Neural cell (in vitro differentiated cells): Measurements from ENCODE around the gene RAD51B. TPM values are rescaled to one million over a fixed set of nuclear protein-coding genes. Genes with fewer than 3 reads are reported as not detected.

Experiments used
- H2AFZ ChIP-seq: fragments of 200-600, 300-800 bp; sonication (generic), shearing (Covaris generic); 2 replicates; pipeline ENCODE4 v1.6.0; 2014; ENCODE audit warnings: low read depth, mild to moderate bottlenecking, antibody characterized with exemption, low read length, moderate library complexity
- H3F3A ChIP-seq: fragments of 200-600 bp; shearing (Covaris generic); 2 replicates; pipeline ENCODE4 v1.6.1; 2016; ENCODE audit warnings: mild to moderate bottlenecking, moderate library complexity, mixed read lengths, antibody characterized with exemption, low read length; ENCODE audit not compliant: insufficient read depth, poor library complexity, severe bottlenecking
- H3K27ac ChIP-seq: fragments of 200-600, 300-800 bp; sonication (generic), shearing (Covaris generic); 2 replicates; pipeline ENCODE4 v1.5.1; 2014; ENCODE audit warnings: mild to moderate bottlenecking, low read length, moderate library complexity
- H3K27me3 ChIP-seq: fragments of 300-800, 200-600 bp; sonication (generic), shearing (Covaris generic); 2 replicates; pipeline ENCODE4 v1.6.0; 2014; ENCODE audit warnings: mild to moderate bottlenecking, low read depth, low read length, moderate library complexity; ENCODE audit not compliant: insufficient read depth
- H3K36me3 ChIP-seq: fragments of 300-800, 200-600 bp; sonication (generic), shearing (Covaris generic); 2 replicates; pipeline ENCODE4 v1.5.1; 2014; ENCODE audit warnings: mild to moderate bottlenecking, antibody characterized with exemption, low read length, moderate library complexity; ENCODE audit not compliant: insufficient read depth
- H3K4me2 ChIP-seq: fragments of 300-800, 200-600 bp; sonication (generic), shearing (Covaris generic); 2 replicates; pipeline ENCODE4 v1.6.0; 2014; ENCODE audit warnings: mild to moderate bottlenecking, low read length
- H3K4me3 ChIP-seq: fragments of 300-800, 200-600 bp; sonication (generic), shearing (Covaris generic); 2 replicates; pipeline ENCODE4 v1.5.1; 2014; ENCODE audit warnings: mild to moderate bottlenecking, low read length, moderate library complexity
- H3K79me2 ChIP-seq: fragments of 200-600 bp; shearing (Covaris generic); replicated peaks from 2 replicates; pipeline ENCODE4 v1.6.0; 2014; ENCODE audit warnings: mild to moderate bottlenecking, low read length, moderate library complexity; ENCODE audit not compliant: insufficient read depth
- H3K9ac ChIP-seq: fragments of 300-800, 200-600 bp; sonication (generic), shearing (Covaris generic); 2 replicates; pipeline ENCODE4 v1.6.1; 2016; ENCODE audit warnings: mild to moderate bottlenecking, low read length, mixed read lengths
- H3K9me2 ChIP-seq: fragments of 200-600 bp; shearing (Covaris generic); 2 replicates; pipeline ENCODE4 v1.6.1; 2016; ENCODE audit warnings: mild to moderate bottlenecking, low read length, mixed read lengths; ENCODE audit not compliant: insufficient read depth
- H3K9me3 ChIP-seq: fragments of 200-600, 300-800 bp; sonication (generic), shearing (Covaris generic); 2 replicates; pipeline ENCODE4 v1.6.1; 2016; ENCODE audit warnings: mild to moderate bottlenecking, mixed run types, low read length, moderate library complexity, mixed read lengths
- H4K20me1 ChIP-seq: fragments of 200-600 bp; shearing (Covaris generic); 2 replicates; pipeline ENCODE4 v1.6.1; 2016; ENCODE audit warnings: mild to moderate bottlenecking, mixed run types; ENCODE audit not compliant: insufficient read depth
- CTCF ChIP-seq: fragments of 450-650 bp; IDR thresholded peaks from 2 replicates; pipeline ENCODE4 v1.5.1; 2014; ENCODE audit warnings: antibody characterized with exemption, mild to moderate bottlenecking, moderate library complexity; ENCODE audit not compliant: poor library complexity, severe bottlenecking
- EP300 ChIP-seq: fragments of 450-650 bp; conservative IDR thresholded peaks from 2 replicates; pipeline ENCODE4 v1.6.1; 2014; ENCODE audit warnings: antibody characterized with exemption, mild to moderate bottlenecking, moderate library complexity; ENCODE audit not compliant: poor library complexity, severe bottlenecking
- EZH2 ChIP-seq: fragments of 200-600, 300-800 bp; shearing (Covaris generic), sonication (generic); IDR thresholded peaks from 2 replicates; pipeline ENCODE4 v1.6.1; 2014; ENCODE audit warnings: antibody characterized with exemption, low read length, borderline replicate concordance, mild to moderate bottlenecking; ENCODE audit not compliant: insufficient read depth, poor library complexity, severe bottlenecking
- MXI1 ChIP-seq: fragments of 450-650 bp; conservative IDR thresholded peaks from 2 replicates; pipeline ENCODE4 v1.6.1; 2014; ENCODE audit warnings: antibody characterized with exemption, mild to moderate bottlenecking; ENCODE audit not compliant: poor library complexity, severe bottlenecking
- POLR2AphosphoS5 ChIP-seq: IDR thresholded peaks from 2 replicates; pipeline ENCODE4 v1.6.1; 2012
- RAD21 ChIP-seq: fragments of 450-650 bp; conservative IDR thresholded peaks from 2 replicates; pipeline ENCODE4 v1.6.1; 2014; ENCODE audit warnings: antibody characterized with exemption, mild to moderate bottlenecking, moderate library complexity
- SMC3 ChIP-seq: fragments of 450-650 bp; conservative IDR thresholded peaks from 2 replicates; pipeline ENCODE4 v1.6.1; 2014; ENCODE audit warnings: antibody characterized with exemption, mild to moderate bottlenecking, moderate library complexity; ENCODE audit not compliant: poor library complexity
- TAF1 ChIP-seq: IDR thresholded peaks from 2 replicates; pipeline ENCODE4 v1.6.1; 2012; ENCODE audit warnings: low read depth
- polyA plus RNA-seq: library from polyadenylated mRNA; depleted of rRNA; stranded (reverse); fragments of >200 nt; gene quantifications from 2 replicates; pipeline ENCODE4 v1.2.3, GENCODE V29; 2014
- TF ChIP-seq, protein P1 (sequence below): IDR thresholded peaks from 2 replicates; pipeline ENCODE4 v1.6.1; 2012; ENCODE audit warnings: borderline replicate concordance

RAD51B gene
- polyA plus RNA-seq, 1 donor from 2014 or later, result 3.1 TPM

DNA sequence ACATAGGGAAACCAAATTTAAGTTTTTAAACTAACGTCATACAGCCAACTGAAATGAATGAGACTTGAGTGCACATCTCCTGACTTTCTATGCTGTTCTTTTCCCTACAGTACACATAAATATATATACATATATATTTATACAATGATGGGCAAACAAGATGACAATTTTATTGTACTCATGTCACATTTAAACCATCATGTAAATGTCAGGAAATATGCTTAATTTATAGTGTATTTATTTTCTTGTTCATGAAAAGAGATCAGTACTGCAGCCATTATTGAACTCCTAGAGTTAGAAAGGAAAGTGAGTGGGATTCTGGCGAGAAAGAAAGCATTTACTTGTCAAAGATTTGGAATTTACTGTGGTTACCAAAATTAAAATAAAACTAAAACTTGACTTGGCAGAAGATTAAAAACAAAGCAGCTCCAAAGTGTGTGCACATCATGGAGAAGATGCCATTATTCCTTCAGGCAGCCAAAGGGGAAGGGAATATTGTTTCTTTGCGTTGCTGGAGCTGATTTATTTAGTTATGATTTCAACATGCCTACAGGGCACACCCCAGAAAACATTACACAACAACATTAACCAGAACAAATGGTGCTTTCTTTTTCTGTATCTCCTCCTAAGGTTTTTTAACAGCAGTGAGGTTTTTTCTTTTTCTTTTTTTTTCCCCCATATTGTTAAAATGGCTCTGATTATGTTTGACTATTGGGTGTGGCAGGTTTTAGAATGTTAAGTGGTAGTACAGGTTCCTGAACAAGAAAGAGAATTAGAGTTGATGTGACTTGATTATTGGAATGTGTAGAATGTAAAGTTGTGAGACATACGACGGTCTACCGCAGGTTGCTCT is 144.6 kb downstream of the RAD51B start:
- Histone ChIP-seq H3F3A (no peaks in the 10 kb centered on the region), H2AFZ (no peak overlapping the region), H3K4me2 (no peak overlapping the region), H3K9me2 (no peaks in the 10 kb centered on the region), H4K20me1 (no peaks in the 10 kb centered on the region), H3K9me3 (no peaks in the 10 kb centered on the region), H3K27me3 (no peaks in the 10 kb centered on the region), H3K4me3 (no peak overlapping the region), H3K9ac (no peak overlapping the region), H3K36me3 (no peaks in the 10 kb centered on the region), H3K27ac (no peak overlapping the region), H3K79me2 (no peaks in the 10 kb centered on the region)
- TF ChIP-seq TAF1 (no peak), RAD21 (no peak), SMC3 (no peak)
- TF ChIP-seq, protein P1, sequence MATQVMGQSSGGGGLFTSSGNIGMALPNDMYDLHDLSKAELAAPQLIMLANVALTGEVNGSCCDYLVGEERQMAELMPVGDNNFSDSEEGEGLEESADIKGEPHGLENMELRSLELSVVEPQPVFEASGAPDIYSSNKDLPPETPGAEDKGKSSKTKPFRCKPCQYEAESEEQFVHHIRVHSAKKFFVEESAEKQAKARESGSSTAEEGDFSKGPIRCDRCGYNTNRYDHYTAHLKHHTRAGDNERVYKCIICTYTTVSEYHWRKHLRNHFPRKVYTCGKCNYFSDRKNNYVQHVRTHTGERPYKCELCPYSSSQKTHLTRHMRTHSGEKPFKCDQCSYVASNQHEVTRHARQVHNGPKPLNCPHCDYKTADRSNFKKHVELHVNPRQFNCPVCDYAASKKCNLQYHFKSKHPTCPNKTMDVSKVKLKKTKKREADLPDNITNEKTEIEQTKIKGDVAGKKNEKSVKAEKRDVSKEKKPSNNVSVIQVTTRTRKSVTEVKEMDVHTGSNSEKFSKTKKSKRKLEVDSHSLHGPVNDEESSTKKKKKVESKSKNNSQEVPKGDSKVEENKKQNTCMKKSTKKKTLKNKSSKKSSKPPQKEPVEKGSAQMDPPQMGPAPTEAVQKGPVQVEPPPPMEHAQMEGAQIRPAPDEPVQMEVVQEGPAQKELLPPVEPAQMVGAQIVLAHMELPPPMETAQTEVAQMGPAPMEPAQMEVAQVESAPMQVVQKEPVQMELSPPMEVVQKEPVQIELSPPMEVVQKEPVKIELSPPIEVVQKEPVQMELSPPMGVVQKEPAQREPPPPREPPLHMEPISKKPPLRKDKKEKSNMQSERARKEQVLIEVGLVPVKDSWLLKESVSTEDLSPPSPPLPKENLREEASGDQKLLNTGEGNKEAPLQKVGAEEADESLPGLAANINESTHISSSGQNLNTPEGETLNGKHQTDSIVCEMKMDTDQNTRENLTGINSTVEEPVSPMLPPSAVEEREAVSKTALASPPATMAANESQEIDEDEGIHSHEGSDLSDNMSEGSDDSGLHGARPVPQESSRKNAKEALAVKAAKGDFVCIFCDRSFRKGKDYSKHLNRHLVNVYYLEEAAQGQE, result no peak

- Histone ChIP-seq H3K79me2 (no peaks in the 10 kb centered on the region), H2AFZ (no peak overlapping the region), H3K36me3 (no peaks in the 10 kb centered on the region), H3K27me3 (no peaks in the 10 kb centered on the region), H3K4me3 (no peak overlapping the region), H4K20me1 (no peaks in the 10 kb centered on the region), H3K9ac (no peak overlapping the region), H3K9me3 (no peaks in the 10 kb centered on the region), H3K27ac (no peak overlapping the region), H3K9me2 (no peaks in the 10 kb centered on the region), H3F3A (no peaks in the 10 kb centered on the region), H3K4me2 (no peak overlapping the region)
- no peak for TF ChIP-seq CTCF
- no peak for TF ChIP-seq TAF1
- TF ChIP-seq EZH2, result no peak
- TF ChIP-seq, protein P1, result no peak
- TF ChIP-seq EP300, result no peak
- TF ChIP-seq POLR2AphosphoS5, result no peak
- TF ChIP-seq MXI1, result no peak
- no peak for TF ChIP-seq RAD21
- no peak for TF ChIP-seq SMC3
These were observed 146.1 kb downstream of the RAD51B start for GRCh38 chr14:67965696-67966095.
